Sigmoid colon (tissue), 7 donors: Measurements from ENCODE around the gene L3MBTL1. TPM values are rescaled to one million over a fixed set of nuclear protein-coding genes. Genes with fewer than 3 reads are reported as not detected.
A peak's percentile ranks its signal among the peaks of the same experiment; 100 is the strongest.
"Not testable (repeated sequence)": the region's sequence is repeated elsewhere in the genome, so short reads cannot be mapped to it uniquely, and the experiment has no call there.

Source experiments
- DNase-seq: peaks from one replicate; pipeline ENCODE4 v3.0.0-alpha.2; 2019
- H3K27ac ChIP-seq, 4 donors: fragments of 200-600 bp; sonication (generic); one replicate each; pipeline ENCODE4 v1.5.1; 2016 to 2019; ENCODE audit warnings: mild to moderate bottlenecking in 1 of 4
- H3K27me3 ChIP-seq, 3 donors: fragments of 200-600 bp; sonication (generic); one replicate each; pipeline ENCODE4 v1.5.1; 2019; ENCODE audit warnings: mild to moderate bottlenecking in 1 of 3
- H3K36me3 ChIP-seq, 4 donors: fragments of 200-600 bp; sonication (generic); one replicate each; pipeline ENCODE4 v1.5.1; 2016 to 2019
- H3K4me1 ChIP-seq, 4 donors: fragments of 200-600 bp; sonication (generic); one replicate each; pipeline ENCODE4 v1.5.1; 2017 to 2019
- H3K4me3 ChIP-seq, 4 donors: fragments of 200-600 bp; sonication (generic); one replicate each; pipeline ENCODE4 v1.5.1; 2017 to 2019; ENCODE audit warnings: mild to moderate bottlenecking in 2 of 4, moderate library complexity in 1 of 4
- H3K9me3 ChIP-seq, 4 donors: fragments of 200-600 bp in 3 of 4; sonication (generic) in 3 of 4; one replicate each; pipeline versions ENCODE4 v1.5.1 to v1.6.1; 2013 to 2019
- EP300 ChIP-seq, 4 donors: sonication (generic); formaldehyde crosslinking; IDR thresholded peaks; one replicate each; pipeline ENCODE4 v1.6.1; 2017; ENCODE audit warnings: antibody characterized with exemption in 4 of 4
- POLR2A ChIP-seq, 2 donors: fragments of 450-650 bp; IDR thresholded peaks; one replicate each; pipeline ENCODE4 v1.6.1; 2016; ENCODE audit warnings: antibody characterized with exemption in 2 of 2, mild to moderate bottlenecking in 2 of 2, moderate library complexity in 2 of 2
- POLR2AphosphoS5 ChIP-seq, 4 donors: sonication (generic); formaldehyde crosslinking; IDR thresholded peaks; one replicate each; pipeline ENCODE4 v1.6.1; 2017; ENCODE audit warnings: antibody characterized with exemption in 4 of 4
- WGBS, 2 donors: extraction: QIAGEN DNeasy Blood & Tissue Kit; methylation state at CpG; one replicate each; pipeline ENCODE4 v1.1.7; 2013; 5-methylcytosine and 5-hydroxymethylcytosine counted together
- intact Hi-C: fragments of 100-400 bp; cut with DNase I; formaldehyde crosslinking; loops from one replicate; pipeline ENCODE4 v1.15.1; 2023
- polyA plus RNA-seq, 3 donors: library from polyadenylated mRNA; stranded (reverse); fragments of 200-250 nt; gene quantifications; one replicate each; pipeline ENCODE4 v1.2.3, GENCODE V29; 2013
- total RNA-seq, 4 donors: library from RNA; depleted of rRNA; stranded (reverse); fragments of >200 nt; gene quantifications; one replicate each; pipeline ENCODE4 v1.1.0, GENCODE V29; 2016
- TF ChIP-seq, protein P1 (sequence below), 4 experiments: fragments of 450-650 bp in 3 of 4; fragments of 200-600 bp in 1 of 4; IDR thresholded peaks; one replicate each; pipeline ENCODE4 v1.5.1; 2016 to 2019; ENCODE audit warnings: antibody characterized with exemption in 4 of 4, mild to moderate bottlenecking in 3 of 4, moderate library complexity in 2 of 4
- donor health status: healthy with polysubstance abuse.
- donor health status: Bipolar disorder and iron deficiency.
- donor health status: healthy.

Gene L3MBTL1
- total and polyA plus RNA-seq, 7 donors: 0.46 to 26.9 (median 9.0) TPM

- no peaks in the 10 kb centered on the region for H3K9me3 ChIP-seq
- H3K4me3 ChIP-seq: no peak overlapping the region
- TF ChIP-seq EP300 (IDR thresholded peaks at IDR 0.05) (no peak), POLR2AphosphoS5 (IDR thresholded peaks at IDR 0.05) (no peak), POLR2A (IDR thresholded peaks at IDR 0.05) (no peak)
- TF ChIP-seq, protein P1, sequence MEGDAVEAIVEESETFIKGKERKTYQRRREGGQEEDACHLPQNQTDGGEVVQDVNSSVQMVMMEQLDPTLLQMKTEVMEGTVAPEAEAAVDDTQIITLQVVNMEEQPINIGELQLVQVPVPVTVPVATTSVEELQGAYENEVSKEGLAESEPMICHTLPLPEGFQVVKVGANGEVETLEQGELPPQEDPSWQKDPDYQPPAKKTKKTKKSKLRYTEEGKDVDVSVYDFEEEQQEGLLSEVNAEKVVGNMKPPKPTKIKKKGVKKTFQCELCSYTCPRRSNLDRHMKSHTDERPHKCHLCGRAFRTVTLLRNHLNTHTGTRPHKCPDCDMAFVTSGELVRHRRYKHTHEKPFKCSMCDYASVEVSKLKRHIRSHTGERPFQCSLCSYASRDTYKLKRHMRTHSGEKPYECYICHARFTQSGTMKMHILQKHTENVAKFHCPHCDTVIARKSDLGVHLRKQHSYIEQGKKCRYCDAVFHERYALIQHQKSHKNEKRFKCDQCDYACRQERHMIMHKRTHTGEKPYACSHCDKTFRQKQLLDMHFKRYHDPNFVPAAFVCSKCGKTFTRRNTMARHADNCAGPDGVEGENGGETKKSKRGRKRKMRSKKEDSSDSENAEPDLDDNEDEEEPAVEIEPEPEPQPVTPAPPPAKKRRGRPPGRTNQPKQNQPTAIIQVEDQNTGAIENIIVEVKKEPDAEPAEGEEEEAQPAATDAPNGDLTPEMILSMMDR (IDR thresholded peaks at IDR 0.05): no peak
- H3K4me1 ChIP-seq: no peaks in the 10 kb centered on the region
- intact Hi-C loops: no loop called here
- H3K27me3 ChIP-seq: no peaks in the 10 kb centered on the region
- no peaks in the 10 kb centered on the region for H3K36me3 ChIP-seq
- H3K27ac ChIP-seq: no peak overlapping the region
- DNase-seq: no peak
- 46 to 85% methylated on average over 2 of the region's 2 CpGs for WGBS, 2 donors
Measured at GRCh38 chr20:43495388-43495787, 12.1 kb upstream of the L3MBTL1 start.

GRCh38 chr20:43502021-43502420, 5.5 kb upstream of the L3MBTL1 start:
- H3K27ac ChIP-seq, H3K9me3 ChIP-seq, H3K4me3 ChIP-seq, intact Hi-C loops, H3K4me1 ChIP-seq, DNase-seq, H3K36me3 ChIP-seq: not testable (repeated sequence)
- H3K27me3 ChIP-seq: peaks cover 0 to 12% (median 5%) of the 10 kb centered on the region in 3 donors
- WGBS, 2 donors: 93 to 96% methylated on average over 8 of the region's 8 CpGs

GRCh38 chr20:43506238-43506637, 1.3 kb upstream of the L3MBTL1 start:
- WGBS, 2 donors: 94% methylated on average over 7 of the region's 7 CpGs
- H3K4me3 ChIP-seq: no peak overlapping the region
- TF ChIP-seq POLR2AphosphoS5 (IDR thresholded peaks at IDR 0.05) (no peak), POLR2A (IDR thresholded peaks at IDR 0.05) (no peak), EP300 (IDR thresholded peaks at IDR 0.05) (no peak)
- TF ChIP-seq, protein P1 (IDR thresholded peaks at IDR 0.05): no peak
- intact Hi-C loops: no loop called here
- no peaks in the 10 kb centered on the region for H3K9me3 ChIP-seq
- H3K4me1 ChIP-seq: peaks cover 0 to 15% (median 14%) of the 10 kb centered on the region in 4 donors
- H3K36me3 ChIP-seq: no peaks in the 10 kb centered on the region
- peaks cover 5 to 30% (median 20%) of the 10 kb centered on the region in 3 donors for H3K27me3 ChIP-seq
- no peak for DNase-seq
- no peak overlapping the region for H3K27ac ChIP-seq

DNA sequence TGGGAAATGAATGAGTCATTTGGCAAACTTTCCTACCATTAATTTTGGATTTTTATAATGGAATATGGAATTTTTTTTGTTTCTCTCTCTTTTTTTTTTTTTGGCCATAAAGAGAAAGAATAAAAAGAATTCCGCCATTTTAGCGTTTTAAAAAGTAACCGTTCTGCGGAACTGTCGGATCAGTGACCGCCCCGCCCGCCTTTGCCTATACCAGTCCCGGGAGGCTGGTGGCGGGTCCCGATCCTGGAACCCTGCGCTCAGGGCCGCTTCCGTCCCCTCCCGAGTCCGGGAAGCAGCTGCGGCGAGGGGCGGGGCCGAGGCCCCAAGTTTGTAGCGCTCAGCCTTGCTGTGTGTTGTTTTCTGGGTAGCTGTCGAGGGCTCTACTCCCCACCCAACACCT, 609 bp downstream of the L3MBTL1 start:
- H3K36me3 ChIP-seq: no peaks in the 10 kb centered on the region
- no peak overlapping the region for H3K27ac ChIP-seq
- H3K4me1 ChIP-seq: peaks cover 0 to 18% (median 16%) of the 10 kb centered on the region in 4 donors
- H3K4me3 ChIP-seq: peak overlapping the region; percentile 44 to 61 (median 58)
- H3K27me3 ChIP-seq: peaks cover 5 to 30% (median 20%) of the 10 kb centered on the region in 3 donors
- no peak for DNase-seq
- intact Hi-C loops: no loop called here
- no peaks in the 10 kb centered on the region for H3K9me3 ChIP-seq
- TF ChIP-seq EP300 (IDR thresholded peaks at IDR 0.05) (no peak), POLR2AphosphoS5 (IDR thresholded peaks at IDR 0.05) (no peak), POLR2A (IDR thresholded peaks at IDR 0.05) (no peak)
- TF ChIP-seq, protein P1 (IDR thresholded peaks at IDR 0.05): no peak
- WGBS, 2 donors: 2 to 3% methylated on average over 22 of the region's 22 CpGs

GRCh38 chr20:43508604-43509040, 1.1 kb downstream of the L3MBTL1 start:
- intact Hi-C loops: no loop called here
- Histone ChIP-seq H3K4me3 (no peak overlapping the region), H3K9me3 (no peaks in the 10 kb centered on the region), H3K27ac (no peak overlapping the region), H3K4me1 (peaks cover 0 to 23% (median 21%) of the 10 kb centered on the region in 4 donors), H3K36me3 (no peaks in the 10 kb centered on the region), H3K27me3 (peaks cover 5 to 30% (median 20%) of the 10 kb centered on the region in 3 donors)
- 85 to 91% methylated on average over 11 of the region's 11 CpGs for WGBS, 2 donors
- no peak for DNase-seq
- TF ChIP-seq POLR2AphosphoS5 (IDR thresholded peaks at IDR 0.05): no peak

GRCh38 chr20:43511879-43512278, 4.4 kb downstream of the L3MBTL1 start:
- Histone ChIP-seq H3K4me3 (no peak overlapping the region), H3K27me3 (peaks cover 5 to 20% (median 16%) of the 10 kb centered on the region in 3 donors), H3K9me3 (no peaks in the 10 kb centered on the region), H3K4me1 (peaks cover 0 to 31% (median 23%) of the 10 kb centered on the region in 4 donors), H3K27ac (no peak overlapping the region), H3K36me3 (no peaks in the 10 kb centered on the region)
- TF ChIP-seq EP300 (IDR thresholded peaks at IDR 0.05): no peak
- TF ChIP-seq, protein P1 (IDR thresholded peaks at IDR 0.05): no peak
- TF ChIP-seq POLR2AphosphoS5 (IDR thresholded peaks at IDR 0.05): no peak
- no peak for TF ChIP-seq POLR2A (IDR thresholded peaks at IDR 0.05)
- intact Hi-C loops: no loop called here
- 68 to 89% methylated on average over 1 of the region's 1 CpG for WGBS, 2 donors
- DNase-seq: no peak
